Stimulated activated CD8-positive, alpha-beta memory T cell treated with anti-CD3 and anti-CD28 coated beads, Interleukin-12 subunit alpha, Interleukin-12 subunit beta, amount 100 ng/mL, for 24 hours (primary cell): ENCODE data around the gene TRIM67.

Experiments used
- DNase-seq: peaks from one replicate; pipeline ENCODE4 v3.0.0-alpha.2; 2020; ENCODE audit errors: extremely low read depth

TRIM67 gene

GRCh38 chr1:231233735-231234417 is 72.0 kb downstream of the TRIM67 start:
- no peak for DNase-seq

- no peak for DNase-seq
Observed at GRCh38 chr1:231234506-231234905, 72.6 kb downstream of the TRIM67 start.

- no peak for DNase-seq
Observed at GRCh38 chr1:231235526-231236207, 73.8 kb downstream of the TRIM67 start.

GRCh38 chr1:231236208-231236591 is 74.3 kb downstream of the TRIM67 start:
- DNase-seq: no peak

- DNase-seq: no peak
Observed at GRCh38 chr1:231236938-231237337, 75.1 kb downstream of the TRIM67 start.

DNA sequence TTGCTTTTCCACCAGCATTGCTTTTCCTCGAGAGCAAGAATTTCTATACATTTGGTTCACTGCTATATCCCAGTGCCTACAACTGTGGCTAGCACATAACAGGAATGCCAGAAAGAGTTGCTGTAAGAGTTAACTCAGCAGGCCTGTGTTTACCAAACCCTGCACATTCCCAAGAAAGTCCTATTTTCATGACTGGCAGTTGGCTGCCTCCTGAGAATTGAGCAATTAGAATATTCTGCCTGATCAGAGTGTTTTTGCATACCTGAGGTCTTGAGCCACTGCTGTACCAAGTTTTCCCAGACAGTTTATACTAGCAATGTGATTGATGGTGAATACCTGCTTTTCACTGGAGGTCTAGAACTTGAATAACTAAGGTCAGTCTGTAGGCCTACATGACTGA is 76.4 kb downstream of the TRIM67 start:
- DNase-seq: no peak

- no peak for DNase-seq
Observed at GRCh38 chr1:231240531-231240882, 78.6 kb downstream of the TRIM67 start.

- peak; percentile 78 for DNase-seq
Observed at GRCh38 chr1:231240883-231241735, 79.3 kb downstream of the TRIM67 start, which contains the start of gene GNPAT. GNPAT (plus strand) TSS chr1:231241212; CDS start chr1:231241379, 167 bp downstream.

- no peak for DNase-seq
Observed at GRCh38 chr1:231241750-231242149, 79.9 kb downstream of the TRIM67 start.

GRCh38 chr1:231242516-231243198 is 80.8 kb downstream of the TRIM67 start:
- DNase-seq: no peak

DNA sequence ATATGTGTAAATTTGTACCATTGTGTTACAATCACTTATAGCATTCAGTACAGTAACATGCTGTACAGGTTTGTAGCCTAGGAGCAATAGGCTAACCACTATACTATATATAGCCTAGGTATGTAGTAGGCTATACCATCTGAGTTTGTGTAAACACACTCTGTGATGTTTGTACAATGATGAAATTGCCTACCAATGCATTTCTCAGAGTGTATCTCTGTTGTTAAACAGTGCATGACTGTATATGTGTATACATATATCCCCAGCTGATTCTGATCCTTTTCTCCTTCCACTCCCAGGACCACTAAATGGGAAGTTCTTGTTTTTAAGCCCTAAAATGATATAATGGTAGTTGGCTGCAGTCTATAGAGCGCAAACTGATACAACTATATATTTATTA is 86.9 kb downstream of the TRIM67 start:
- DNase-seq: no peak

DNA sequence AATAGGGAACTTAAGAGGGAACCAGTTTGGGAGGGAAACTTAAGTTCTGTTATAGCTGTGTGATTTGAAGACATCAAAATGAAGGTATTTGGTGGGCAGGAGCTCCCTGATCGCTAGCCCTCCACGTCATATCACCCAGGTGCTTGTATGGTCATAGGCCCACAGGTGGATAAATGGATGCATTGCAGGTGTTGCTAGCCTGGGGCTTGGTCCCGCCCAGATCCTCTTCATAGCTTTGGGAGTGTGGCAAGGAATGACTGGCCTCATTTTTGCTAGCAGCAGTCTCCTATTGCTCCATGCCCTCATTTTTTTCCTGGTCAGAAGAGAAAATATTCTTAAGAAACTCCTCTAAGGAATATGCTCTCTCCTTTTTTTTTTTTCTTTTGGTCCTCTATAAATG is 90.5 kb downstream of the TRIM67 start:
- DNase-seq: no peak

DNA sequence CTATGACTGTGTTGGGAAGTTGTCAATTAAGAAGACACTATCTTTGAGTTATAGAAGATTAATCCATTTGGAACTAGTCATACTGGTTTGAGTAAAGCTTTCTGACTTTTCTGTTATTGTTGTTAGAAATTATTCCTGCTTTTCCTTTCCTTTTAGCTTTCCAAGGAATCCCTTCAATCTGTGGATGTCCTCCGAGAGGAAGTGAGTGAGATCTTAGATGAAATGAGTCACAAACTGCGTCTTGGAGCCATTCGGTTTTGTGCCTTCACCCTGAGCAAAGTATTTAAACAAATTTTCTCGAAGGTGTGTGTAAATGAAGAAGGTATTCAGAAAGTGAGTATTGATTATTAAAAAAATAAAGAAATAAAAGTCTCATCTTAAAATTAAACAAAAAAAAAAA is 98.5 kb downstream of the TRIM67 start:
- DNase-seq: no peak

GRCh38 chr1:231264642-231265041 is 102.8 kb downstream of the TRIM67 start:
- DNase-seq: no peak

- DNase-seq: no peak
Observed at GRCh38 chr1:231265379-231265778, 103.5 kb downstream of the TRIM67 start.

GRCh38 chr1:231266811-231267322 is 105.0 kb downstream of the TRIM67 start:
- DNase-seq: no peak
